GM18909 (cell line): Measurements from ENCODE around the gene METAP1D.
"Not testable (repeated sequence)": the region's sequence is repeated elsewhere in the genome, so short reads cannot be mapped to it uniquely, and the experiment has no call there.

ENCODE experiments used
- ATAC-seq: cut with Tn5 transposase; IDR thresholded peaks from one replicate; pipeline ENCODE4 v1.9.1; 2021; ENCODE audit warnings: mild to moderate bottlenecking; ENCODE audit not compliant: unreplicated experiment, poor library complexity

The METAP1D gene

GRCh38 chr2:171999604-172000469 lies at the start of gene METAP1D:
Gene METAP1D (plus strand): TSS chr2:171999953. CDS start chr2:171999970, 17 bp downstream.
- ATAC-seq: peak; percentile 95

- no peak for ATAC-seq
These were observed 47.5 kb upstream of the METAP1D start for GRCh38 chr2:171952276-171952675.

GRCh38 chr2:171952748-171953147 lies 47.0 kb upstream of the METAP1D start:
- no peak for ATAC-seq

- no peak for ATAC-seq
These were observed 43.5 kb upstream of the METAP1D start for GRCh38 chr2:171956135-171956825.

GRCh38 chr2:171957061-171957460 lies 42.7 kb upstream of the METAP1D start:
- ATAC-seq: no peak

- ATAC-seq: no peak
These were observed 41.3 kb upstream of the METAP1D start for GRCh38 chr2:171958475-171958874.

- no peak for ATAC-seq
These were observed 39.8 kb upstream of the METAP1D start for GRCh38 chr2:171959998-171960397.

GRCh38 chr2:171960570-171960969 lies 39.2 kb upstream of the METAP1D start:
- ATAC-seq: no peak

- ATAC-seq: no peak
These were observed 36.6 kb upstream of the METAP1D start for GRCh38 chr2:171963198-171963597.

GRCh38 chr2:171964308-171964707 lies 35.4 kb upstream of the METAP1D start:
- no peak for ATAC-seq

- no peak for ATAC-seq
These were observed 34.5 kb upstream of the METAP1D start for GRCh38 chr2:171965238-171965637.

- ATAC-seq: no peak
These were observed 34.1 kb upstream of the METAP1D start for GRCh38 chr2:171965661-171966060.

GRCh38 chr2:171966235-171966634 lies 33.5 kb upstream of the METAP1D start:
- ATAC-seq: no peak

- ATAC-seq: no peak
These were observed 33.1 kb upstream of the METAP1D start for GRCh38 chr2:171966688-171967087.

- no peak for ATAC-seq
These were observed 31.2 kb upstream of the METAP1D start for GRCh38 chr2:171968509-171968908.

- ATAC-seq: no peak
These were observed 27.3 kb upstream of the METAP1D start for GRCh38 chr2:171972329-171972982.

- no peak for ATAC-seq
These were observed 20.6 kb upstream of the METAP1D start for GRCh38 chr2:171979103-171979502.

GRCh38 chr2:171983924-171984323 lies 15.8 kb upstream of the METAP1D start:
- not testable (repeated sequence) for ATAC-seq

- ATAC-seq: no peak
These were observed 14.7 kb upstream of the METAP1D start for GRCh38 chr2:171985076-171985475.

GRCh38 chr2:171986778-171987177 lies 13.0 kb upstream of the METAP1D start:
- no peak for ATAC-seq

- ATAC-seq: no peak
These were observed 8.7 kb upstream of the METAP1D start for GRCh38 chr2:171991027-171991426.
